GM12878 (cell line): ENCODE data around the gene SOX5. TPM values are rescaled to one million over a fixed set of nuclear protein-coding genes. Genes with fewer than 3 reads are reported as not detected.

ENCODE experiments used
- ATAC-seq: fragments of 200-7000 bp; cut with Tn5 transposase; 3 replicates; pipeline ENCODE4 v1.9.1; 2020; ENCODE audit warnings: mild to moderate bottlenecking, moderate library complexity
- BruUV-seq: library from RNA; stranded (reverse); fragments of 400-500 nt; replicated peaks from 2 replicates; lab custom pipeline; 2021; lab: Mats Ljungman, UMichigan
- CTCF ChIA-PET: fragments of 300-600 bp; sonication (Branson Sonifier 250); formaldehyde crosslinking; extraction: SDS; loops from one replicate; lab custom pipeline; 2021; ENCODE audit warnings: inconsistent platforms; lab: Yijun Ruan, JAX
- POLR2A ChIA-PET: fragments of 350-600 bp; formaldehyde crosslinking; extraction: SDS; loops from one replicate; lab custom pipeline; 2021; ENCODE audit warnings: inconsistent platforms; lab: Charles Lee
- RAD21 ChIA-PET: fragments of 300-600 bp; sonication (Branson Sonifier 250); formaldehyde crosslinking; loops from one replicate; lab custom pipeline; 2023; ENCODE audit warnings: antibody characterized with exemption; ENCODE audit not compliant: unreplicated experiment; lab: Charles Lee
- SMC1A ChIA-PET: fragments of 300-600 bp; sonication (Branson Sonifier 250); formaldehyde crosslinking; loops from one replicate; lab custom pipeline; 2023; ENCODE audit not compliant: unreplicated experiment, uncharacterized antibody; lab: Charles Lee
- DNase-seq: peaks from one replicate; pipeline ENCODE4 v3.0.0-alpha.2; 2011; ENCODE audit warnings: low read depth, low spot score
- FAIRE-seq: peaks from 3 replicates; lab custom pipeline; 2011; peaks lifted over from hg19 to GRCh38; lab: Jason Lieb, UNC
- H2AFZ ChIP-seq: 2 replicates; pipeline ENCODE4 v1.6.0; 2011; ENCODE audit warnings: low read depth, low read length, control low read depth; ENCODE audit not compliant: control insufficient read depth
- H3K27ac ChIP-seq: 2 replicates; pipeline ENCODE4 v1.5.1; 2011; ENCODE audit warnings: control low read depth; ENCODE audit not compliant: control insufficient read depth, insufficient read depth
- H3K27me3 ChIP-seq, 2 experiments: replicated peaks in 1 of 2; 2 replicates each; pipeline versions ENCODE4 v1.6.0 to v1.6.1; 2011; ENCODE audit warnings: low read length in 1 of 2; ENCODE audit not compliant: control insufficient read depth in 2 of 2, insufficient read depth in 2 of 2
- H3K36me3 ChIP-seq, 2 experiments: 2 replicates each; pipeline ENCODE4 v1.5.1; 2011; ENCODE audit warnings: low read length in 1 of 2; ENCODE audit not compliant: control insufficient read depth in 2 of 2, insufficient read depth in 2 of 2
- H3K4me1 ChIP-seq: 2 replicates; pipeline ENCODE4 v1.6.1; 2011; ENCODE audit warnings: mild to moderate bottlenecking, low read length, moderate library complexity, mixed read lengths; ENCODE audit not compliant: control insufficient read depth, insufficient read depth
- H3K4me2 ChIP-seq: 2 replicates; pipeline ENCODE4 v1.6.0; 2011; ENCODE audit warnings: control low read depth; ENCODE audit not compliant: control insufficient read depth, insufficient read depth
- H3K4me3 ChIP-seq: fragments of 200-600 bp; sonication (generic); 2 replicates; pipeline ENCODE4 v1.5.1; 2016
- H3K79me2 ChIP-seq: 2 replicates; pipeline ENCODE4 v1.6.0; 2011; ENCODE audit warnings: low read length; ENCODE audit not compliant: control insufficient read depth, insufficient read depth
- H3K9ac ChIP-seq: 2 replicates; pipeline ENCODE4 v1.8.0; 2011; ENCODE audit warnings: low read length, control low read depth, mixed read lengths; ENCODE audit not compliant: control insufficient read depth, insufficient read depth
- H3K9me3 ChIP-seq: replicated peaks from 3 replicates; pipeline ENCODE4 v1.5.1; 2011; ENCODE audit warnings: mild to moderate bottlenecking, low read length; ENCODE audit not compliant: control insufficient read depth, insufficient read depth
- H4K20me1 ChIP-seq: 2 replicates; pipeline ENCODE4 v1.6.0; 2011; ENCODE audit not compliant: control insufficient read depth, insufficient read depth
- CBX5 ChIP-seq: sonication (generic); IDR thresholded peaks from 2 replicates; pipeline ENCODE4 v1.6.1; 2016; ENCODE audit warnings: low read depth, moderate library complexity, mild to moderate bottlenecking, inconsistent platforms
- CEBPB ChIP-seq, 2 experiments: fragments of 150-350 bp in 1 of 2; IDR thresholded peaks; 2 replicates each; pipeline ENCODE4 v1.6.1; 2012 to 2014; ENCODE audit warnings: low read depth in 2 of 2, low read length in 2 of 2, borderline replicate concordance in 1 of 2, inconsistent platforms in 1 of 2
- ELK1 ChIP-seq: IDR thresholded peaks from 2 replicates; pipeline ENCODE4 v1.6.1; 2012; ENCODE audit warnings: low read depth, low read length, improper control_type of control experiment
- FOXM1 ChIP-seq: IDR thresholded peaks from 2 replicates; pipeline ENCODE4 v1.6.1; 2012; ENCODE audit warnings: low read depth, mild to moderate bottlenecking, inconsistent platforms, low read length, moderate library complexity
- MTA3 ChIP-seq: IDR thresholded peaks from 2 replicates; pipeline ENCODE4 v1.6.1; 2012; ENCODE audit warnings: low read length, inconsistent platforms, borderline replicate concordance
- MYB ChIP-seq: fragments of 150-350 bp; IDR thresholded peaks from 2 replicates; pipeline ENCODE4 v1.6.1; 2014; ENCODE audit warnings: mild to moderate bottlenecking, low read depth, low read length, borderline replicate concordance
- PAX8 ChIP-seq: fragments of 450-650 bp; IDR thresholded peaks from 2 replicates; pipeline ENCODE4 v1.6.1; 2017; ENCODE audit warnings: mild to moderate bottlenecking, moderate library complexity
- PML ChIP-seq: IDR thresholded peaks from 2 replicates; pipeline ENCODE4 v1.6.1; 2012; ENCODE audit warnings: low read length, inconsistent platforms
- REST ChIP-seq: IDR thresholded peaks from 2 replicates; pipeline ENCODE4 v1.6.1; 2012; ENCODE audit warnings: mild to moderate bottlenecking, low read depth, low read length
- SIN3A ChIP-seq: IDR thresholded peaks from 2 replicates; pipeline ENCODE4 v1.6.1; 2012; ENCODE audit warnings: low read depth, low read length, improper control_type of control experiment
- SP1 ChIP-seq: IDR thresholded peaks from one replicate; pipeline ENCODE4 v1.6.1; 2011; ENCODE audit warnings: low read depth, low read length
- SPI1 ChIP-seq: IDR thresholded peaks from 2 replicates; pipeline ENCODE4 v1.6.1; 2011; ENCODE audit warnings: low read depth, mild to moderate bottlenecking, low read length, moderate library complexity, borderline replicate concordance; ENCODE audit not compliant: insufficient read depth
- WGBS: methylation state at CpG from one replicate; pipeline ENCODE4 v1.1.6; 2016; ENCODE audit warnings: low lambda C conversion rate; ENCODE audit not compliant: insufficient replicate concordance, insufficient coverage; ENCODE audit errors: missing lambda C conversion rate; 5-methylcytosine and 5-hydroxymethylcytosine counted together
- in situ Hi-C: fragments of 300-500 bp; cut with MboI; formaldehyde crosslinking; loops from 9 replicates; pipeline ENCODE4 v1.14.3; 2018; ENCODE audit warnings: mixed read lengths
- intact Hi-C: fragments of 100-400 bp; cut with micrococcal nuclease; formaldehyde crosslinking; loops from one replicate; pipeline ENCODE4 v1.14.2; 2022; ENCODE audit not compliant: unreplicated experiment
- polyA plus RNA-seq, 11 experiments: library from polyadenylated mRNA; depleted of rRNA in 4 of 11; unstranded in 6 of 11; stranded (reverse) in 5 of 11; fragments of >200 nt; fragmentation: Nextera tagmentation in 4 of 11; fragmentation: Illumina TruSeq in 1 of 11; extraction: Ambion mirVana in 4 of 11; extraction: Trizol in 1 of 11; gene quantifications; 1 replicate in 1 of 11; 2 replicates in 10 of 11; pipeline versions ENCODE4 v1.2.1 to v1.2.3, GENCODE V29; 2011 to 2016; ENCODE audit warnings: inconsistent platforms in 2 of 11, missing spikeins in 2 of 11, low read depth in 1 of 11
- total RNA-seq, 4 experiments: library from RNA; depleted of rRNA in 3 of 4; stranded (reverse); fragments of >200 nt in 3 of 4; fragmentation: Illumina TruSeq in 1 of 4; extraction: Trizol in 1 of 4; gene quantifications; 2 replicates each; pipeline versions ENCODE4 v1.2.1 to v1.2.3, GENCODE V29; 2013 to 2021

SOX5 gene
- total and polyA plus RNA-seq, 10 of the 15 experiments (the other 5 are each of a cell fraction or from before 2014, with no cell fraction given): 0.08 to 1.0 (median 0.24) TPM

GRCh38 chr12:23781118-23781517 lies 168.4 kb downstream of the SOX5 start:
- ATAC-seq (no peak), DNase-seq (no peak), FAIRE-seq (no peak)
- in situ Hi-C loops: no loop called here
- BruUV-seq: no TSS peak
- Histone ChIP-seq H4K20me1 (no peaks in the 10 kb centered on the region), H3K36me3 (no peaks in the 10 kb centered on the region), H3K9me3 (no peaks in the 10 kb centered on the region), H3K27me3 (no peaks in the 10 kb centered on the region), H3K9ac (no peak overlapping the region), H3K4me1 (no peaks in the 10 kb centered on the region), H3K27ac (no peak overlapping the region), H3K4me2 (no peak overlapping the region), H3K4me3 (no peak overlapping the region), H2AFZ (no peak overlapping the region), H3K79me2 (no peaks in the 10 kb centered on the region)
- CTCF ChIA-PET: interaction anchor here (0.6 kb wide), 1 partner anchor 24 kb away, joined by 5 read pairs; no protein-coding TSS in a partner anchor
- intact Hi-C loops: no loop called here
- RAD21 ChIA-PET: no interaction called here
- SMC1A ChIA-PET: interaction anchor here (0.7 to 1.3 kb wide), 2 partner anchors 14 to 62 kb away, joined by 3 read pairs; no protein-coding TSS in a partner anchor
- POLR2A ChIA-PET: interaction anchor here (0.7 kb wide), 1 partner anchor 115 kb away, joined by 3 read pairs; no protein-coding TSS in a partner anchor
- whole genome bisulfite sequencing: 0% methylated on average over 1 of the region's 1 CpG
- TF ChIP-seq PAX8 (no peak), CEBPB (IDR thresholded peaks at IDR 0.05; ENCODE audit: borderline replicate concordance in 1 of 2, low read depth in 2 of 2, low read length in 2 of 2) (no peak), SP1 (no peak), MYB (no peak), FOXM1 (no peak), SIN3A (no peak), CBX5 (no peak), MTA3 (no peak), ELK1 (no peak), REST (no peak), PML (no peak), SPI1 (no peak)
